HG02981 (cell line): Measurements from ENCODE around the gene RCAN2.

Experiments used
- ATAC-seq: cut with Tn5 transposase; IDR thresholded peaks from one replicate; pipeline ENCODE4 v1.9.1; 2021; ENCODE audit warnings: mild to moderate bottlenecking, moderate library complexity; ENCODE audit not compliant: unreplicated experiment

Gene RCAN2

GRCh38 chr6:46175446-46175845, 315.8 kb downstream of the RCAN2 start:
- ATAC-seq: peak; percentile 80

GRCh38 chr6:46174904-46175303, 316.3 kb downstream of the RCAN2 start:
- ATAC-seq: no peak

GRCh38 chr6:46172176-46172575, 319.1 kb downstream of the RCAN2 start:
- no peak for ATAC-seq
